Kidney (tissue), 14 donors: ENCODE data around the gene GNGT2. TPM values are rescaled to one million over a fixed set of nuclear protein-coding genes. Genes with fewer than 3 reads are reported as not detected.

ENCODE experiments used
- DNase-seq, 5 donors: peaks; one replicate each; pipeline ENCODE4 v3.0.0-alpha.2; 2013 to 2020
- FAIRE-seq: peaks from 2 replicates; lab custom pipeline; 2012; peaks lifted over from hg19 to GRCh38; lab: Jason Lieb, UNC
- H3K27ac ChIP-seq, 2 donors: one replicate each; pipeline ENCODE4 v1.7.0; 2013; ENCODE audit warnings: low read depth in 2 of 2, low read length in 2 of 2, inconsistent platforms in 1 of 2
- H3K27me3 ChIP-seq: one replicate; pipeline ENCODE4 v1.7.1; 2013; ENCODE audit warnings: low read length, inconsistent platforms; ENCODE audit not compliant: control insufficient read depth, insufficient read depth
- H3K36me3 ChIP-seq, 3 donors: one replicate each; pipeline versions ENCODE4 v1.7.0 to v1.7.1; 2013; ENCODE audit warnings: low read length in 3 of 3, control low read depth in 1 of 3, inconsistent platforms in 1 of 3; ENCODE audit not compliant: insufficient read depth in 3 of 3, control insufficient read depth in 2 of 3
- H3K4me1 ChIP-seq, 3 donors: one replicate each; pipeline versions ENCODE4 v1.7.0 to v1.7.1; 2013; ENCODE audit warnings: low read length in 3 of 3, inconsistent platforms in 1 of 3, low read depth in 1 of 3; ENCODE audit not compliant: control insufficient read depth in 2 of 3, insufficient read depth in 2 of 3
- H3K4me3 ChIP-seq, 3 donors: one replicate each; pipeline versions ENCODE4 v1.7.0 to v1.8.1; 2013; ENCODE audit warnings: low read length in 3 of 3, control low read depth in 1 of 3, inconsistent platforms in 1 of 3
- H3K9ac ChIP-seq, 3 donors: one replicate each; pipeline versions ENCODE4 v1.7.0 to v1.7.1; 2013; ENCODE audit warnings: low read length in 3 of 3, control low read depth in 1 of 3, inconsistent platforms in 1 of 3
- H3K9me3 ChIP-seq, 3 donors: one replicate each; pipeline versions ENCODE4 v1.7.0 to v1.7.1; 2013; ENCODE audit warnings: low read length in 3 of 3, control low read depth in 1 of 3, inconsistent platforms in 1 of 3; ENCODE audit not compliant: control insufficient read depth in 2 of 3, insufficient read depth in 1 of 3
- intact Hi-C: fragments of 100-400 bp; cut with DNase I; formaldehyde crosslinking; loops from one replicate; pipeline ENCODE4 v1.11.1; 2022
- polyA plus RNA-seq: library from polyadenylated mRNA; stranded (reverse); fragments of 350-450 nt; fragmentation: Illumina TruSeq; extraction: RNeasy Lipid Tissue Mini Kit (QIAGEN cat#74804); gene quantifications from one replicate; pipeline ENCODE4 v1.2.3, GENCODE V29; 2014; ENCODE audit warnings: low read depth, low replicate concordance; ENCODE audit not compliant: insufficient read depth
- total RNA-seq: library from RNA; stranded (reverse); fragmentation: NEBNext Ultra II Directional; extraction: Animal tissue kit (Norgen Biotek cat#: 25700); gene quantifications from one replicate; pipeline ENCODE4 v1.2.1, GENCODE V29; 2021
- TF ChIP-seq, protein P1 (sequence below): IDR thresholded peaks from 3 replicates; pipeline ENCODE4 v1.5.1; 2012; ENCODE audit warnings: mild to moderate bottlenecking, moderate library complexity, borderline replicate concordance; ENCODE audit not compliant: insufficient read depth; ENCODE audit errors: extremely low read depth
- donor health status: control.
- donor health status: control.
- donor health status: control.
- donor health status: control.
- donor health status: control.
- donor health status: DM: yes; HTN: yes; CAD: no.
- donor health status: Normal renal cell carcinoma (clear cell type).

GNGT2 gene
- total and polyA plus RNA-seq, 2 donors from 2014 or later = 4.7 to 8.3 TPM

GRCh38 chr17:49242813-49243212 is 32.4 kb upstream of the GNGT2 start:
- intact Hi-C loops = no loop called here
- DNase-seq (no peak), FAIRE-seq (no peak)
- Histone ChIP-seq H3K27ac (no peak overlapping the region), H3K9me3 (no peaks in the 10 kb centered on the region), H3K4me1 (no peaks in the 10 kb centered on the region), H3K27me3 (no peaks in the 10 kb centered on the region), H3K9ac (no peak overlapping the region), H3K36me3 (no peaks in the 10 kb centered on the region), H3K4me3 (no peak overlapping the region)
- TF ChIP-seq, protein P1, sequence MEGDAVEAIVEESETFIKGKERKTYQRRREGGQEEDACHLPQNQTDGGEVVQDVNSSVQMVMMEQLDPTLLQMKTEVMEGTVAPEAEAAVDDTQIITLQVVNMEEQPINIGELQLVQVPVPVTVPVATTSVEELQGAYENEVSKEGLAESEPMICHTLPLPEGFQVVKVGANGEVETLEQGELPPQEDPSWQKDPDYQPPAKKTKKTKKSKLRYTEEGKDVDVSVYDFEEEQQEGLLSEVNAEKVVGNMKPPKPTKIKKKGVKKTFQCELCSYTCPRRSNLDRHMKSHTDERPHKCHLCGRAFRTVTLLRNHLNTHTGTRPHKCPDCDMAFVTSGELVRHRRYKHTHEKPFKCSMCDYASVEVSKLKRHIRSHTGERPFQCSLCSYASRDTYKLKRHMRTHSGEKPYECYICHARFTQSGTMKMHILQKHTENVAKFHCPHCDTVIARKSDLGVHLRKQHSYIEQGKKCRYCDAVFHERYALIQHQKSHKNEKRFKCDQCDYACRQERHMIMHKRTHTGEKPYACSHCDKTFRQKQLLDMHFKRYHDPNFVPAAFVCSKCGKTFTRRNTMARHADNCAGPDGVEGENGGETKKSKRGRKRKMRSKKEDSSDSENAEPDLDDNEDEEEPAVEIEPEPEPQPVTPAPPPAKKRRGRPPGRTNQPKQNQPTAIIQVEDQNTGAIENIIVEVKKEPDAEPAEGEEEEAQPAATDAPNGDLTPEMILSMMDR = no peak

DNA sequence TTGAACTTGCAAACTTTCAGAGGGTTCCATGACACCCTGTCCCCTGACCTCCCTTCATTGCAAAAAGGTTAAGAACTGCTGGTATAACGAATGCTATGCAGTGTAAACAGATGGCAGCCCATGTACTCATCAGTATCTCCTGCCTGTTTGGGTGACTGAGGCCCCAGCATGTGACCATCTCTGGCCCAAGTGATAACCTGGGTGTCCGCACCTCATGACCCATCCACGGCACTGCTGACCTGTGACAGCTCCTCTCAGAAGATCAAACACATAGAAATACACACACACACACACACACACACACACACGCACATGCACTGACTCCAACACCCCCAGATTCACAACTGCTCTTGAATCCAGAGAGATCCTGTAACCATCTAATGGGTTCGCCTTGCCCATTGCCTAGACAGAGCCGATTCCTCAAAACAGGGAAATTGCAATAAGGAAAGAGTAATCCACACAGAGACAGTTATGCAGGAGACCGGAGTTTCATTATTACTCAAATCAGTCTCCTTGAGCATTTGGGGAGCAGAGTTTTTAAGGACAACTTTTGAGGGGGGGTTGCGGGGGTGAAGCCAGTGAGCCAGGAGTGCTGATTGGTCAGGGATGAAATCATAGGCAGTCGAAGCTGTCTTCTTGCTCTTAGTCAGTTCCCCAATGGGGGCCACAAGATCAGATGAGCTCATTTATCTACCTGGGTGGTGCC is 31.5 kb upstream of the GNGT2 start:
- H3K27ac ChIP-seq = no peak overlapping the region
- H3K9me3 ChIP-seq = no peaks in the 10 kb centered on the region
- DNase-seq = no peak
- H3K4me1 ChIP-seq = no peaks in the 10 kb centered on the region
- H3K4me3 ChIP-seq = no peak overlapping the region
- intact Hi-C loops = no loop called here
- FAIRE-seq = no peak
- no peaks in the 10 kb centered on the region for H3K27me3 ChIP-seq
- H3K9ac ChIP-seq = no peak overlapping the region
- no peaks in the 10 kb centered on the region for H3K36me3 ChIP-seq
- TF ChIP-seq, protein P1 = no peak

DNA sequence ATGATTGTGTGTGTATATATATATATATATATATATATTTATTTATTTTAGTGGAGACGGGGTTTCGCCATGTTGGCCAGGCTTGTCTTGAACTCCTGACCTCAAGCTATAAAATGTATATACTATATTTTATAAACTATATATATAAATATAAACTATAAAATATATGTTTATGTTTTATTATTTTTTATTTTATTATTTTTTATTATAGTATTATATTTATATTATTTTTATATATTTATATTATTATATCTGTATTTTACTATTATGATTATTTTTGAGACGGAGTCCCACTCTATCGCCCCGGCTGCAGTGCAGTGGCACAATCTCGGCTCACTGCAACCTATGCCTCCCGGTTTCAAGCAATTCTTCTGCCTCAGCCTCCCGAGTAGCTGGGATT is 30.7 kb upstream of the GNGT2 start:
- H3K9ac ChIP-seq = no peak overlapping the region
- no peaks in the 10 kb centered on the region for H3K9me3 ChIP-seq
- intact Hi-C loops = no loop called here
- DNase-seq = no peak
- no peak overlapping the region for H3K27ac ChIP-seq
- H3K36me3 ChIP-seq = no peaks in the 10 kb centered on the region
- no peak overlapping the region for H3K4me3 ChIP-seq
- TF ChIP-seq, protein P1 = no peak
- H3K27me3 ChIP-seq = no peaks in the 10 kb centered on the region
- H3K4me1 ChIP-seq = no peaks in the 10 kb centered on the region
- no peak for FAIRE-seq
